ENCODE measurements around the gene SMKR1.
"Not testable (repeated sequence)": the region's sequence is repeated elsewhere in the genome, so short reads cannot be mapped to it uniquely, and the experiment has no call there.

The SMKR1 gene

DNA sequence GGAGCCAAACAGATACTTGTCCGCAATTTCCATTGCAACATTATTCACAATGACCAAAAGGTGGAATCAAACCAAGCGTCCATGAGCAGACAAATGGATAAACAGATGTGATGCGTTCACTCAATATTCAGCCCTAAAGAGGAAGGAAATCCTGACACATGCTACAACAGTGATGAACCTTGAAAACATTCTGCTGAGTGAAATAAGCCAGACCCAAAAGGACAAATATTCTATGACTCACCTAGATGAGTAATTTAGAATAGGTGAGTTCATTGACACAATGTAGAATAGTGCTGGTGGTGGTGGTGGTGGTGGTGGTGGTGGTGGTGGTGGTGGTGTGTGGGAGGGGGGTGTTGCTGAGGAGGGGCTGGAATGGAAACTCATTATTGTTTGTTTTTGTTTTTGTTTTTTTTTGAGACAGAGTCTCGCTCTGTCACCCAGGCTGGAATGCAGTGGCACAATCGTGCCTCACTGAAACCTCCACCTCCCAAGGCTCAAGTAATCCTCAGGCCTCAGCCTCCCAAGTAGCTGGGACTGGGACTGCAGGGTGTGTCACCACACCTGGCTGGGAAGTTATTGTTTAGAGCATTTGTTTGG lies 28.6 kb downstream of the SMKR1 start:
- DNase-seq, result peak; percentile 86

DNA sequence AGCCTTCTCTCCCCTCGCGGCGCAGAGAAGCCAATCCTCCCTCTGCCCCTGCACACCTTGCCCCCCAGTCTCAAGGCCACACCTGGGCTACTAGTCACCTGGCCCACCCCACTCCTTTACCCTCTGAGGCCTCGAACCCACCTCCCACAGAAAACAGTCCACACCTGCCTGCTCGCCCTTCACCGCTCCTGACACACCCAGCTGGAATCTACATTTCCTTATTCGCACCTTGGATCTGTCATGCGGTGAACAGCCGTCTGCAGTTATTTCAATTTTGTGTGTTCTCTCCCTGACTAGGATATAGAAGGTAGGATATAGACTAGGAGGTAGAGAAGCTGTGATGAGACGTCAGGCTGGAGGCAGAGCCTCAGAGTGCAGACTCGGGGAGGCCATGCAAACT lies 29.4 kb downstream of the SMKR1 start:
- DNase-seq, result no peak

DNA sequence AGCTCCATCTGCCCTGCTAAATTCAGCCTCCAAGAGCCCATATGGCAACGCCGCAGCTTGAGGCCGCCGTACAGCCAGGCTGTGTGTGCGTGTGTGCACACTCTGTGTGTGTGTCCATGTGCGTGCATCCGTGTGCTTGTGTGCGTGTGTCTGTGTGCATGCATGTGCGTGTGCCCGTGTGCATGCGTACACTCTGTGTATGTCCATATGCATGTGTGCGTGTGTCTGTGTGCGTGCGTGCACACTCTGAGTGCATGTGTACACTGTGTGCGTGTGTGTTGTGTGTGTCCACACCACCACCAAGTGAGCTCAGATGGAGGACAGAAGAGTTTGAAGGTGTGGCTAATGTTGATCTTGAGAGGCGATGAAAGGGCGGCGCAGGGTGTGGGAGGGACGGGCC lies 30.0 kb downstream of the SMKR1 start:
- DNase-seq, result no peak

DNA sequence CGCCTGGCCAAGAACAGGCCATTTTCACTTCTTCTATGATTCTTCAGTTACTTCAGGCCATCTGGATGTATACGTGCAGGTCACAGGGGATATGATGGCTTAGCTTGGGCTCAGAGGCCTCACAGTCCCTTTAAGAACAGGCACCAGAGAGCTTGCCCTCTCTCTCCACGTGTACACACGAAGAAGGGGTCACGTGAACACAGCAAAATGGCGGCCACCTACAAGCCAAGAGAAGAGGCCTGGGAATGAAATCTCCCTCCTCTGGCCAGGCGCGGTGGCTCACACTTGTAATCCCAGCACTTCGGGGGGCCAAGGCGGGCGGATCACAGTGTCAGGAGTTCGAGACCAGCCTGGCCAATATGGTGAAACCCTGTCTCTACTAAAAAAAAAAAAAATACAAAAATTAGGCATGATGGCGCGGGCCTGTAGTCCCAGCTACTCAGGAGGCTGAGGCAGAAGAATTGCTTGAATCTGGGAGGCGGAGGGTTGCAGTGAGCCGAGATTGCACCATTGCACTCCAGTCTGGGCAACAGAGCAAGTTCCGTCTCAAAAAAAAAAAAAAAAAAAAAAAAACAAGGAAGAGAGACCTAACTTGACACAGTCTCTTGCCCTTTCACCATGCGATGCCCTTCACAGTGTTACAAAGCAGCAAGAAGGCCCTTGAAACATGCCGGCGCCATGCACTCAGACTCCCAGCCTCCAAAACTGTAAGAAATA lies 32.4 kb downstream of the SMKR1 start:
- DNase-seq, result not testable (repeated sequence)

DNA sequence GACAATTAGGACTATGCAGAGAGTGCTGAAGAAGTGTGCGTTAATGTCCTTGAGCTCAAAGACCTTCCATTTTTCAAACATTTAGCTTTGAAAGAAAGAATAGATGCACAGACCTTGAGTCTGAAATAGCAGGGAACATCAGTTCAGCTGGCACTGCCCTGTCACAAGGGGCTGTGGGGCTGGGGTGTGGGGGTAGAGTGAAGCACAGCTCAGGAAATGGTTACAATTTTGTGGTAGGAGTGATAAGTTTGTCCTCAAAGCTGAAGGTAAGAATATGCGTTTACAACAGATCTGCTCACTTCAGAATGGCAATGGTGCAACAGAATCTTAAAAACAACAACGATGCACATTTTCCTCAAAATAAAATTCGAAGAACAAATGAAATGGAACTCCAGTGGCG lies 33.6 kb downstream of the SMKR1 start:
- peak; percentile 29 for DNase-seq

DNA sequence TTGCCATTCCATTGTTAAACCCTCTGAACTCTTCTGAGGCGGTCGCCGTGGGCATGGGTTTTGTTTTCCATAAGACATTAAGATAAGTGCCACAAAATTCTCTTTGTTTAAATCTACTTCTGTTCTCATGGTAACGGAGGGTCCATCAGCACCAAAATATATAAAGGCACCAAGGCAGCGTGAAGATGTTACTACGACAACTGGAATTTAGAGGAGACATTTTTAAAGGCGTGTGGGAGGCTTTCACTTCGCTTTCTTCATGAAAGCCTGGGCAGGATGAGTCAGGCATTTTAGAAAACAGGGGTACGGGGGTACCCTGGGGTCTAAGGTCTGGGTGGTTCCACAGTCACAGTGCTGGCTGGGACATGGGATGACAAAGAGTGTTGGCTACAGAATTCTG lies 34.0 kb downstream of the SMKR1 start:
- no peak for DNase-seq

DNA sequence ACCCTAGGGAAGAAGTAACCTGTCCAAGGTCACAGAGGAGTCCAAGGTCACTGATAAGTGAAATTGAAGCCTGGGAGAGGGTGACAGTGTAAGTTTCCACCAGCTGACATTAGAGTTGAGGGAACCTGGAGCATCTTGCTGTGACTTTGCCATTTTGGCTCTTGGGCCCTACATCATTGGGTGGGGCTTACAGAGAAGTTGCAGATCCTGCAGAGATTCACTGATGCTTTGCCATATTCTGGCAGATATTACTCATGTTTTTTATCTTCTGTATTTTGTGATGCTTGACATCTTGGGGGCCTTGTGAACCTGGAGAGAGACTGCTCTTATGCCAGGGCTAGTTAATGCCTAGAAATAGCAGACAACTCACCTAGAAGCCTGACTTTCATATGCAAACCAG lies 36.5 kb downstream of the SMKR1 start:
- no peak for DNase-seq

DNA sequence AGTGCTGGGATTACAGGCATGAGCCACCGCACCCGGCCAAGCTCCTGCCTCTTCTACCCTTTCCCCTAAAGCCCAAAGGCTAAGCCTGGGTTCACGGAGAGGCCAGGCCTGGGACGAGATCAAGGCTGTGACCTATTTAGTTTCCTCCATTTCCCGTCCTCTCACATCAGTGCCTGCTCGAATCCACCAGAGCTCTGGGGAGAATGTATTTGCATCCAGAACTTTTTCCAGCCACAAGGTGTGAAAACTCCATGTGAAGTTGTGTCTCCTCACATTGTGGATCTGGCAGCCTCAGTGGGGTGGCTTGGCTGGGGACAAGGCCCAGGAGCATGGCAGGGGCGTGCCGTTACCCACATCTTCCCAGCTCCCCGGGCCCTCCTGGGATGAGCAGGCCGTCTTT lies 38.0 kb downstream of the SMKR1 start:
- no peak for DNase-seq

DNA sequence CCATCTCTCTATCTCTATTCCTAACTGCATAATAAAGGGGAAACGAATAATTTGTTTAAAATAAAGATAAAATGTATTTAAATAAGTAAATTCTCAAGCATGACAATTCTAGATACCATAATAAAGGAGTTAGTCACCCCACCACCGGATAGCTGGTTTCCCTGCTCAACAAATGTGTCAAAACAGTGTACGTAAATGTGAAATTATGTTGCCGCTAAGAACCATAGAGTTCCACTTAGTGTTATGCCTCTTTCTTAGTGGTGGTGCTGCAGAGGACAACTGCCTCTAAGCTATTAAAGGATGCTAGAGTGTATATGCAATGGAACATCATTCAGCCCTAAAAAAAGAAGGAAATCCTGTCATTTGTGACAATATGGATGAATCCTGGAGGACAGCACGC lies 42.4 kb downstream of the SMKR1 start:
- no peak for DNase-seq

DNA sequence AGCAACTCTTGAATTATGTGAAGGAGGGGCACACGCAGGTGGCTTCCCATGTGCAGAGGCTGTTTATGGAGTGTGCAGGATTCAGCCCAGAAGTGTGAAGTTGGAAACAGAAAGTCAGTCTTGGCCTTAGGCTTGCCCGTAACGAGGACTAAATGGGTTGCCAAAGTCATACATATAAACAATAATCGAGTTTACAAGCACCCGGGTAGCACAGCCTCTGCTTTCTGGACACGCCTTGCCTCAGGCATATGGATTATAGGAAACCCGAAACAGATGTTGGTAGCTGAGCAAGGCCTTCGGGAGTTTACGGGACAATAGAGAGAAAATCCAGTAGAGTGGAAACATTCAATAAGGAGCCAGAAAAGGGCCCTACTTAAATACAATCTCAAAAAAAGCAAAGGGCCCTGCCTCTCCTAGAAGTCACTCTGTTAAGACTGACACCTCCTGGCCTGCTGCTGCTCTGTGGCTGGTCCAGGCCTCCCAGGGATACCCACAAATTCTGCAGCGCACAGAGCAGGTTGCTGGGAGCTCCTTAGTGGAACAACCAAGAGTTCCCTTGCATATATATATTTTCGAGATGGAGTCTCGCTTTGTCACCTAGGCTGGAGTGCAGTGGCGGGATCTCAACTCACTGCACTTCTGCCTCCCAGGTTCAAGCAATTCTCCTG lies 48.5 kb downstream of the SMKR1 start:
- DNase-seq, result no peak

DNA sequence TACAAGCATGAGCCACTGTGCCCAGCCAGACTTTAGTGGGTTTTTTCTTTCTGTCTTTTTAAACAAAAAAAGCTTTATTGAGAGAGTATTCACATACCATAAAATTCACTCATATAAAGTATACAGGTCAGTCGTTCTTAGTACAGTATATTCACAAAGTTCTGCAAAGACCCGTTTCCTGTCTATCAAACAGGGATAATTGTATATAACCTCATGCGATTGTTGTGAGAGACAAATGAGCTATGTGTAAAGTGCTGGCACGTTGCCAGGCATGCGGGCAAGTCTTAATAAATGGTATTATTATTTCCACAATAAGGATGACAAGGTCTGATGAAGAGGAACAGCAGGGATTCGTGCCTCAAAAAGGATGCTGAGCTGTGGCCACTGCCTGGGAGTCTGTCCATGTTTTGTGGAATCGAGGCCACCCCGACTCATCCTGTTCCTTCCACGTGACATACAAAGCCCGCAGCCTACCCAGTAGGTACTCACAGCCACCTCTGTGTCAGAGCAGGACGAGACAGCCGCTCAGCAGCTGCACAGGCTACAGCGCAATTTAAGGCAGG lies 51.6 kb downstream of the SMKR1 start:
- DNase-seq, result peak; percentile 46

DNA sequence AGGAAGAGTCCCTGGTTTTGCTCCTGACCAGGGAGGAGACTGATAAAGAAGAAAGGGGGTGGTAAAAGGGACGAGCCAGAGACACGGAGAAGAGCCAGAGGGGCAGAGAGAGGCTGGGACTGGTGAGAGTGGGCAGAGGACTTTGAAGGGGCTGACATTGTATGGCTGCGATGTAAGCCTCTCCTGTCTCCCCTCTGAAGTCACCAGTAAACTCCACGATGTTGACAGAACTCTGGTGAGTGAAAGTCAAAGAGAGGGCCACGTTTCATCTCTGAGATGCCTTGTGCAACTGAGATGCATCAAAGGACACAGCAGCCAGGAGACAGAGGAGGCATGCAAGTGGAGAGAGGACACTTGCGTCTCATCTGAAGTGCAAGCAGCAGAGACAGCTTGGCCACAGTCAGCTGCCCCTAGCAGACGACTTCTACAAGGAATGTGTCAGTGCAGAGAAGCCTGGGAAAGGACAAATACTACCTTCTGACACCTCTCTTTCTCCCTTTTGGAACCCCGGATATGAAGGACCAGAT lies 54.3 kb downstream of the SMKR1 start:
- no peak for DNase-seq

DNA sequence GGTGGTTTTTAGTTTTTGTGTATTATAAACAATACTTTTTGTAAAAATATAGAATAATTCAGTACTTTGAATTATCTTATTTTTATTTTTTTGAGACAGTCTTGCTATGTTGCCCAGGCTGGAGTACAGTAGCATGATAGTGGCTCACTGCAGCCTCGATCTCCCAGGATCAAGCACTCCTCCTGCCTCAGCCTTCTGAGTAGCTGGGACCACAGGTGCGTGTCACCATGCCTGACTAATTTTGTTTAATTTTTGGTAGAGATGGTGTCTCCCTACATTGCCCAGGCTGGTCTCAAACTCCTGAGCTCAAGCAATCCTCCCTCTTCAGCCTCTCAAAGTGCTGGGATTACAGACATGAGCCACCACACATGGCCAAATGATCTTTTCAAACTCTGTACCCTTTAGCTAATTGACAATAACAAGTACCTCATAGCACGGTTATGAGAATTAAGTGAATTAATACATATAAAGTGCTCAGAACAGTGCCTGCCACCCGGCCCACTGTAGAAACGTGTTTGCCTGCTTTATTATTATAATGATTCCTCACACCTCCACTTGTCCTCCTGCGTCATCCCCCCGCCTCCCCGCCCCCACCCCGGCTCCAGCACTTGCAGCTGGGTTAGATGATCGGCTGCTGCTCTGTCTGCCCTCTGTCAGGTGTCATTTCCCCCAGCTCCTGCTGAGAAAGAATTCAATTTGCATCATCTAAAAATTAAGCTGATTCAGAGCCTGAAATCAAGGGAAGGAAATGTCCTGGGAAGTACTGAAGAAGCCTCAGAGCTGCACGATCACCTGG lies 55.6 kb downstream of the SMKR1 start:
- DNase-seq, result no peak

DNA sequence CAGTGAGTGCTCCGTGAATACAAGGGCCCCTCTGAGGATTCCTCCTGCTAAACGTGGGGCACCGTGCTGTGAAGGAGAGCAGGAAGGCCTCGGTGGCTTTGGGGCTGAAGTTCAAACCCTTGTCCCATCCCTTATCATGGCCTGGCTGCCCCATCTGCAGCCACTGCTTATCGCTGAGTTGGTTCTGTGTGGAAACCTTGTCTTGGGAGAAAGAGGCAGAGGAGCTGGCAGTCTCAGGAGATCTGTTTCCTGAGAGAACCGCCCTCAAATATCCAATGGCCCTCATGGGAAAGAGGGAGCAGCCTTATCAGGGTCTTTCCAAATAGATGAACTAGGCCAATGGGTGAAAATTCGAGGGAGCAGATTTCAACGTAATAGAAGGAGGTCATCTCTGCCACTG lies 57.2 kb downstream of the SMKR1 start:
- DNase-seq, result no peak

DNA sequence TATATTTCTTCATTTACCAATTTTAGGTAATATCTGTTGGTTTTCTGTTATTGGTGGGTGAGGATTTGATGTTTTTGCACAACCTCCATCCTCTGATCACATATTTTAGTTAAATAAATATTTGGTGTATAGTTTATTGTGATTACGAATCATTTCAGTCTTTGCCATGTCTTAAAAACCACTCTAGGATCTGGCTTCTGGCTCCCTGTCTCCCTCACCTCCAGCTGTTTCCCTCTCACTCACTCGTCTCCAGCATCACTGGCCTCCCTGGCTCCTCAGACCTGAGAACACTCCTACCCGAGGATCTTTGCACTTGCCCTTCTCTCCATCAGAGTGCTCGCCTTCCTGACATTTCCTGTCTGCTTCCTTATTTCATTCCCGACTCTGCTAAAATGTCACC lies 58.5 kb downstream of the SMKR1 start:
- no peak for DNase-seq

DNA sequence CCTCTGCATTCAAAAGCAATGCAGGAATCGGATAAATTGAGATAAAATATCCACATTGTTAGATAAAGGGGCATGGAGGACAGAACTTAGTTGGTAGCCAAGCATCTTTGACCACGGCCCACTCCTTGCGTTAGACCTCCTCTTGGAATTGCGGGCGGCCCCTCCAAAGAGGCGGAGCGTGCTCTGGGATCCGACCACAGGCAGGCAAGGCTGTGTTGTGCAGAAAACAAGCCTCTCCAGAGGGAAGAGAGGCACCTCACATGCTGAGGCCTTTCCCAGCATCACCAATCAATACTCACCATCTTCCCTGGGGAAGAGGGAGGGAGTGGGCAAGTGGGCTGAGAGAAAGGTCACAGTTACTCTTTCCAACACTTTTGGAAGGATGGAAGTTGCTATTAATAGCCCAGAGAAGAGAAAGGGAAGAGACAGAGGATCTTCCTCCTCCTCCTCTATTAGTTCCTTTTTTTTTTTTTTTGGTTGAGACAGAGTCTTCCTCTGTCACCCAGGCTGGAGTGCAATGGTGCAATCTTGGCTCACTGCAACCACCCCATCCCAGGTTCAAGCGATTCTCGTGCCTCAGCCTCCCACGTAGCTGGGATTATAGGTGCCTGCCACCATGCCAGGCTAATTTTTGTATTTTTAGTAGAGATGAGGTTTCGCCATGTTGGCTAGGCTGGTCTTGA lies 59.5 kb downstream of the SMKR1 start:
- DNase-seq, result no peak

Measured in activated CD4-positive, alpha-beta T cell treated with anti-CD3 and anti-CD28 coated beads, Interleukin-10, Interleukin-2, amounts not matched to agents 100 ng/mL and 50 ng/mL, durations not matched to agents 16 hours and 8 hours (primary cell).